ENCODE measurements around the gene DIS3L2.

- TF ChIP-seq, protein P1, sequence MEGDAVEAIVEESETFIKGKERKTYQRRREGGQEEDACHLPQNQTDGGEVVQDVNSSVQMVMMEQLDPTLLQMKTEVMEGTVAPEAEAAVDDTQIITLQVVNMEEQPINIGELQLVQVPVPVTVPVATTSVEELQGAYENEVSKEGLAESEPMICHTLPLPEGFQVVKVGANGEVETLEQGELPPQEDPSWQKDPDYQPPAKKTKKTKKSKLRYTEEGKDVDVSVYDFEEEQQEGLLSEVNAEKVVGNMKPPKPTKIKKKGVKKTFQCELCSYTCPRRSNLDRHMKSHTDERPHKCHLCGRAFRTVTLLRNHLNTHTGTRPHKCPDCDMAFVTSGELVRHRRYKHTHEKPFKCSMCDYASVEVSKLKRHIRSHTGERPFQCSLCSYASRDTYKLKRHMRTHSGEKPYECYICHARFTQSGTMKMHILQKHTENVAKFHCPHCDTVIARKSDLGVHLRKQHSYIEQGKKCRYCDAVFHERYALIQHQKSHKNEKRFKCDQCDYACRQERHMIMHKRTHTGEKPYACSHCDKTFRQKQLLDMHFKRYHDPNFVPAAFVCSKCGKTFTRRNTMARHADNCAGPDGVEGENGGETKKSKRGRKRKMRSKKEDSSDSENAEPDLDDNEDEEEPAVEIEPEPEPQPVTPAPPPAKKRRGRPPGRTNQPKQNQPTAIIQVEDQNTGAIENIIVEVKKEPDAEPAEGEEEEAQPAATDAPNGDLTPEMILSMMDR (IDR thresholded peaks at IDR 0.05) = no peak
- no peak for TF ChIP-seq ZFX (IDR thresholded peaks at IDR 0.05; ENCODE audit: borderline replicate concordance)
Measured at GRCh38 chr2:232137356-232138147, 176.0 kb downstream of the DIS3L2 start.
